HL-60 (cell line): Measurements from ENCODE around the gene BPIFB3.

Experiments used
- DNase-seq, 2 experiments: peaks; one replicate each; pipeline ENCODE4 v3.0.0-alpha.2; 2010 to 2020; ENCODE audit warnings: low read depth in 1 of 2, low spot score in 1 of 2
- H3K27ac ChIP-seq: fragments of 250-450 bp; sonication (Bioruptor Pico); replicated peaks from 2 replicates; pipeline ENCODE4 v1.5.1; 2020; ENCODE audit warnings: mild to moderate bottlenecking, moderate library complexity
- H3K27me3 ChIP-seq: fragments of 250-450 bp; sonication (Bioruptor Pico); 2 replicates; pipeline ENCODE4 v1.5.1; 2021; ENCODE audit warnings: mild to moderate bottlenecking, moderate library complexity; ENCODE audit not compliant: insufficient read depth, poor library complexity, severe bottlenecking
- H3K4me3 ChIP-seq: replicated peaks from 2 replicates; pipeline ENCODE4 v1.5.1; 2011; ENCODE audit warnings: mild to moderate bottlenecking, control low read depth, low read length; ENCODE audit not compliant: insufficient read depth
- CTCF ChIP-seq: IDR thresholded peaks from one replicate; pipeline ENCODE4 v1.5.1; 2011; ENCODE audit warnings: low read length, control low read depth, inconsistent platforms; ENCODE audit not compliant: insufficient read depth
- GABPA ChIP-seq: IDR thresholded peaks from 2 replicates; pipeline ENCODE4 v1.6.1; 2012; ENCODE audit warnings: low read depth
- POLR2AphosphoS5 ChIP-seq: IDR thresholded peaks from 2 replicates; pipeline ENCODE4 v1.6.1; 2012; ENCODE audit warnings: low read depth
- SPI1 ChIP-seq: IDR thresholded peaks from 2 replicates; pipeline ENCODE4 v1.6.1; 2012; ENCODE audit warnings: low read depth, mild to moderate bottlenecking, borderline replicate concordance
- TF ChIP-seq, protein P1 (sequence below): IDR thresholded peaks from 2 replicates; pipeline ENCODE4 v1.6.1; 2012; ENCODE audit warnings: low read depth; ENCODE audit not compliant: insufficient replicate concordance

Gene BPIFB3

GRCh38 chr20:33025318-33025876, 28.3 kb upstream of the BPIFB3 start:
- H3K27ac ChIP-seq, result no peak overlapping the region
- no peaks in the 10 kb centered on the region for H3K27me3 ChIP-seq
- DNase-seq, result no peak
- no peak for TF ChIP-seq CTCF
- H3K4me3 ChIP-seq, result no peak overlapping the region

DNA sequence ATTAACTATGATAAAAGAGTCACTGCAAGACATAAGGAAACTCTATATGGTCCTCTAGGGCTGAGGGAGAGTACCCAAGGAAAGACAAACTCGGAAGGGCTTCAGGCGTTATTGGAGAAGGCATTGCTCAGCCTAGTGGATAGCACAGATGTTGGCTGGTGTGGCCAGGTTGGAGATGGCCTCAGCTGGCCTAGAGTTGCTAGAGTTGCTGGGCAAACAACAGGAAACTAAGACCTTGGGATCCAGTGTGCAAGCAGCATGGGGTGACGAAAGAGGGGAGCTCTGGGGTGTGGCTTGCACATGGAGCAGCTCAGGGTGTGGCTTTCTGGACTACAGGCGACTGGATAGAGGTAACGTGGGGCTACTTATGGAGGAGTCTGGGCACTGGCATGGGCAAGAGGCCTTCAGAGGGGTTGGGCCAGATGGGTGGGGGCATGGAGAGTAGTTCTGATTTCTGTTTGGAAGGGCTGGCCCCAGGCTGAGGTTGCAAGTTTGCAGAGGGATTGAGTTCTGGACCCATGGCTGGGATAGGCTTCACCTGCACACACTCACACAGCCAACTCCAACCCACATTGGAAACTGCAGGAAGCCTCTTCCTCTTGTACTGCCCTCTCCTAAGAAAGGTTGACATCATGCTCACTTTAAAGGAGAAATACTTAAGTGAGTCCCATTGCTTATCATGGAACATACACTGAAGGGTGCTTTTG, 27.5 kb upstream of the BPIFB3 start:
- H3K27ac ChIP-seq, result no peak overlapping the region
- TF ChIP-seq GABPA, result no peak
- TF ChIP-seq, protein P1, sequence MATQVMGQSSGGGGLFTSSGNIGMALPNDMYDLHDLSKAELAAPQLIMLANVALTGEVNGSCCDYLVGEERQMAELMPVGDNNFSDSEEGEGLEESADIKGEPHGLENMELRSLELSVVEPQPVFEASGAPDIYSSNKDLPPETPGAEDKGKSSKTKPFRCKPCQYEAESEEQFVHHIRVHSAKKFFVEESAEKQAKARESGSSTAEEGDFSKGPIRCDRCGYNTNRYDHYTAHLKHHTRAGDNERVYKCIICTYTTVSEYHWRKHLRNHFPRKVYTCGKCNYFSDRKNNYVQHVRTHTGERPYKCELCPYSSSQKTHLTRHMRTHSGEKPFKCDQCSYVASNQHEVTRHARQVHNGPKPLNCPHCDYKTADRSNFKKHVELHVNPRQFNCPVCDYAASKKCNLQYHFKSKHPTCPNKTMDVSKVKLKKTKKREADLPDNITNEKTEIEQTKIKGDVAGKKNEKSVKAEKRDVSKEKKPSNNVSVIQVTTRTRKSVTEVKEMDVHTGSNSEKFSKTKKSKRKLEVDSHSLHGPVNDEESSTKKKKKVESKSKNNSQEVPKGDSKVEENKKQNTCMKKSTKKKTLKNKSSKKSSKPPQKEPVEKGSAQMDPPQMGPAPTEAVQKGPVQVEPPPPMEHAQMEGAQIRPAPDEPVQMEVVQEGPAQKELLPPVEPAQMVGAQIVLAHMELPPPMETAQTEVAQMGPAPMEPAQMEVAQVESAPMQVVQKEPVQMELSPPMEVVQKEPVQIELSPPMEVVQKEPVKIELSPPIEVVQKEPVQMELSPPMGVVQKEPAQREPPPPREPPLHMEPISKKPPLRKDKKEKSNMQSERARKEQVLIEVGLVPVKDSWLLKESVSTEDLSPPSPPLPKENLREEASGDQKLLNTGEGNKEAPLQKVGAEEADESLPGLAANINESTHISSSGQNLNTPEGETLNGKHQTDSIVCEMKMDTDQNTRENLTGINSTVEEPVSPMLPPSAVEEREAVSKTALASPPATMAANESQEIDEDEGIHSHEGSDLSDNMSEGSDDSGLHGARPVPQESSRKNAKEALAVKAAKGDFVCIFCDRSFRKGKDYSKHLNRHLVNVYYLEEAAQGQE, result no peak
- TF ChIP-seq POLR2AphosphoS5, result no peak
- TF ChIP-seq SPI1, result no peak
- no peak for TF ChIP-seq CTCF
- no peaks in the 10 kb centered on the region for H3K27me3 ChIP-seq
- DNase-seq, result no peak
- no peak overlapping the region for H3K4me3 ChIP-seq

DNA sequence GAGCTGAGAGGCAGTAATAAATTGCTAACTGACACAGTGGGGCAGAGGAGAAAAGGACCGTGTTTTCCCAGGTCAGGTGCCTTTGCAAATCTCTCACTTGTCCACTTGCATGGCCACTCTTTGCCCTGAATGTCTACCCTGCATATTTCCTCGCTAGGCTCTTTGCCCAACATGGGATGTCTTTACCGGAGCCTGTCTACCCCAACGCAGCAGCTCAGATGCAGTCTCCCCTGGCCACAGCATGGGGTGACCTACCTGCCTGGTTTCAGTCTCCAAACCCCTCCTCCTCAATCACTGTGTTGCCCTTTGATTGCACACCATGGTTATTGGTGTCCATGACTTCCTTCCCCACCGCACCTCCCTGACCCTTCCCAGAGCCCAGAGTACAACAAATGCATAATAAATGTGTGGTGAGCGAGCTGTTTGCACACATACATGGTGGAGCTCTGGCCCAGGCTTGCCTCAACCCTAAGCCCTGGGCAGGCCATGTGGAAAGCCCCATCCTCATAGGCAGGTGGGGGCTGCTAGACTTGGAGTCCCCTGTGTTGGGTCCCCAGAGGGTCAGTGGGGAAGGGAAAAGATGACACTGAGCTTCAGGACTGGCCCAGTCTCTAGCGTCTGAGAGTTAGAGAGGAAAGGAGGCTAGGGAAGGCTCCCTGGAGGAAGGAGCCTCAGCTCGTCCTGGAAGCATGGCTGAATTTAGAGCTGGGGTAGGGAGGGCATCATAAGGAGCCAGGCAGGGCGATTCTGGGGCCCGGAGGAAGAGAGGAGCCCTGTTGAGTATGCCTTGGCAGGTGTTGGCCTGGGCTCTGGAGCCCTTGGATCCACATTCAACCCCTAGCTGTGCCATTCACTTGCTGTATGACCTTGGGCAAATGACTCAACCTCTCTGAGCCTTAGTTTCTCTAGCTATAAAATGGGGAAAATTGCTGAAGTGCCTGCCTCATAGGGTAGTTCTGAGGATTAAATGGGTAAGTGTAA, 26.6 kb upstream of the BPIFB3 start:
- TF ChIP-seq CTCF (no peak), POLR2AphosphoS5 (no peak), GABPA (no peak), SPI1 (no peak)
- TF ChIP-seq, protein P1, result no peak
- Histone ChIP-seq H3K4me3 (no peak overlapping the region), H3K27me3 (no peaks in the 10 kb centered on the region), H3K27ac (no peak overlapping the region)
- DNase-seq, result no peak
